Nephron (organoid): ENCODE data around the gene MAP3K13.
"Not testable (repeated sequence)": the region's sequence is repeated elsewhere in the genome, so short reads cannot be mapped to it uniquely, and the experiment has no call there.

ENCODE experiments used
- H3K27ac Mint-ChIP-seq, 3 experiments: 2 replicates each; pipeline ENCODE4 v1.8.0; 2020; ENCODE audit warnings: mixed read lengths in 3 of 3, mild to moderate bottlenecking in 2 of 3, moderate library complexity in 1 of 3
- H3K27me3 Mint-ChIP-seq: 2 replicates; pipeline ENCODE4 v1.8.0; 2021; ENCODE audit warnings: low read depth, mild to moderate bottlenecking, moderate library complexity, mixed read lengths
- H3K36me3 Mint-ChIP-seq: 2 replicates; pipeline ENCODE4 v1.8.0; 2020; ENCODE audit warnings: low read depth, mixed read lengths
- H3K4me1 Mint-ChIP-seq: 2 replicates; pipeline ENCODE4 v1.8.0; 2020; ENCODE audit warnings: mixed read lengths
- H3K4me3 Mint-ChIP-seq, 3 experiments: 2 replicates each; pipeline ENCODE4 v1.8.0; 2020; ENCODE audit warnings: mild to moderate bottlenecking in 3 of 3, mixed read lengths in 3 of 3, moderate library complexity in 2 of 3
- H3K9me3 Mint-ChIP-seq: 2 replicates; pipeline ENCODE4 v1.8.0; 2020; ENCODE audit warnings: mixed read lengths
- TF ChIP-seq, protein P1 (sequence below), 3 experiments: fragments of 200-600 bp; sonication (generic); IDR thresholded peaks; one replicate each; pipeline ENCODE4 v1.5.0; 2021; ENCODE audit warnings: antibody characterized with exemption in 3 of 3; ENCODE audit not compliant: unreplicated experiment in 3 of 3

MAP3K13 gene

DNA sequence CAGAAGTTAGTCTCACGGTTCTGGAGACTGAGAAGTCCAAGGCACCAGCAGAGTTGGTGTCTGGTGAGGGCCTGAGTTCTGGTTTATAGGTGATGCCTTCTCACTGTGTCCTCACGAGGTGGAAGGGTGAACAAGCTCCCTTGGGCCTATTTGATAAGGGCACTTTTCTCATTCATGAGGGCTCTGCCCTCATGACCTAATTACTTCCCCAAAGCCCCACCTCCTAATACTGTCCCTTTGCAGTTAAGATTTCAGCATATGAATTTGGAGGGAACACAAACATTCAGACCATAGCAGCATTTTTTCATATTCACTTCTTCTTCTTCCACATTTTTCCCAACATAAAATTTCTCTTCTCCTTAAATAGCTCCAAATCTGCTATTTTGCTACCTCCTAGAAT, 94.4 kb downstream of the MAP3K13 start:
- Mint-ChIP-seq H3K27ac (no peak overlapping the region), H3K4me1 (no peaks in the 10 kb centered on the region), H3K36me3 (peaks cover 29% of the 10 kb centered on the region), H3K27me3 (no peaks in the 10 kb centered on the region), H3K9me3 (no peaks in the 10 kb centered on the region), H3K4me3 (no peak overlapping the region)
- TF ChIP-seq, protein P1, sequence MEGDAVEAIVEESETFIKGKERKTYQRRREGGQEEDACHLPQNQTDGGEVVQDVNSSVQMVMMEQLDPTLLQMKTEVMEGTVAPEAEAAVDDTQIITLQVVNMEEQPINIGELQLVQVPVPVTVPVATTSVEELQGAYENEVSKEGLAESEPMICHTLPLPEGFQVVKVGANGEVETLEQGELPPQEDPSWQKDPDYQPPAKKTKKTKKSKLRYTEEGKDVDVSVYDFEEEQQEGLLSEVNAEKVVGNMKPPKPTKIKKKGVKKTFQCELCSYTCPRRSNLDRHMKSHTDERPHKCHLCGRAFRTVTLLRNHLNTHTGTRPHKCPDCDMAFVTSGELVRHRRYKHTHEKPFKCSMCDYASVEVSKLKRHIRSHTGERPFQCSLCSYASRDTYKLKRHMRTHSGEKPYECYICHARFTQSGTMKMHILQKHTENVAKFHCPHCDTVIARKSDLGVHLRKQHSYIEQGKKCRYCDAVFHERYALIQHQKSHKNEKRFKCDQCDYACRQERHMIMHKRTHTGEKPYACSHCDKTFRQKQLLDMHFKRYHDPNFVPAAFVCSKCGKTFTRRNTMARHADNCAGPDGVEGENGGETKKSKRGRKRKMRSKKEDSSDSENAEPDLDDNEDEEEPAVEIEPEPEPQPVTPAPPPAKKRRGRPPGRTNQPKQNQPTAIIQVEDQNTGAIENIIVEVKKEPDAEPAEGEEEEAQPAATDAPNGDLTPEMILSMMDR (IDR thresholded peaks at IDR 0.05; ENCODE audit: unreplicated experiment in 3 of 3) = no peak

DNA sequence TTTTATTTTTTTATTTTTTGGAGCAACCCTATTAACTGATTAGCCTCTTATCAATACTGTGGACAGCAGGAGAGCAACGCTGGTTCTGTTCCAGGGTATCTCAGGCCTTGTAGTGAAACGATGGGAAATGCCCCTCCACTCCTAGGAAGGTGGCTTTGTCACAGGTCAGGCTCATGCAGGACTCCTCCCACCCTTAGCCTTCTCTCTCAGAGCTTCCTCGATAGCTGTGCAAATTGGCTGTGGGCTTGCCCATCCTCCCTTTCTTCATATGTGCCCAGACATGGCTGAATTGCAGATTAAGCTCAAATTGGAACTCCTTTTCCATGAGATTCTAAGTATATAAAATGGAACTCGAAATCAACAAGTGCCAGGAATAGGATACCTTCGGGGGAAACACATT, 97.4 kb downstream of the MAP3K13 start:
- peaks cover 33% of the 10 kb centered on the region for H3K36me3 Mint-ChIP-seq
- no peak overlapping the region for H3K27ac Mint-ChIP-seq
- TF ChIP-seq, protein P1 (IDR thresholded peaks at IDR 0.05; ENCODE audit: unreplicated experiment in 3 of 3) = no peak
- H3K4me3 Mint-ChIP-seq = no peak overlapping the region
- no peaks in the 10 kb centered on the region for H3K4me1 Mint-ChIP-seq
- no peaks in the 10 kb centered on the region for H3K9me3 Mint-ChIP-seq
- H3K27me3 Mint-ChIP-seq = no peaks in the 10 kb centered on the region

DNA sequence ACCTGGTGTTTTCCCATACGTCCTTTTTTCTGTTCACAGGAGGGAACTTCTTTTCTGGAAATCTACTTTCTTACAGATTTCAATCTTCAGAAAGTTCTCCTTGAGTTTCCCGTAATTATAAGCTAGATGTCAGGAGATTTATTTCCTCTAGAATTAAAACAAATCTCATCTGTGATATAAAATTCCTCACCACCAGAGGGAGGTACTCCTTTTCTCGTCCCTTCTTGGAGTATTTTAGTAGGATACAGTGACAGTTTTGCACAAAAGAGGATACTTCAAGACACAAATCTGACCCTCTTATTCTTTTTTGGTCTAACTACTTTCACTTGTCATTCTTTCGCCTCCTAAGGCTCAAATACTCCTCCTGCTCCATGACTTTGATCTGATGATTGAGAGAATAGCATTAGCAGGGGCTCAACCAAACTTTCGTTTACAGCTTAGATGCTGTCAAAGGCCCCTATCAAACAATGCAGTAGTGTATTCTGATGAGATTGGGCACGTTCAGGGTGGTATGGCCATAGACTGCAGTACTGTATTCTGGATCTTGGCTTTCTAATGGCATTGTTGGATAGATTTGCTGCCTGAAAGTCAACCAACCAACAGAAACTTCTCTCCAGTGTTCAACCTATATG, 97.9 kb downstream of the MAP3K13 start:
- no peaks in the 10 kb centered on the region for H3K27me3 Mint-ChIP-seq
- no peaks in the 10 kb centered on the region for H3K4me1 Mint-ChIP-seq
- peaks cover 38% of the 10 kb centered on the region for H3K36me3 Mint-ChIP-seq
- H3K27ac Mint-ChIP-seq = no peak overlapping the region
- no peaks in the 10 kb centered on the region for H3K9me3 Mint-ChIP-seq
- no peak overlapping the region for H3K4me3 Mint-ChIP-seq
- TF ChIP-seq, protein P1 (IDR thresholded peaks at IDR 0.05; ENCODE audit: unreplicated experiment in 3 of 3) = peak in 2 of 3 experiments; percentile 14 to 31

DNA sequence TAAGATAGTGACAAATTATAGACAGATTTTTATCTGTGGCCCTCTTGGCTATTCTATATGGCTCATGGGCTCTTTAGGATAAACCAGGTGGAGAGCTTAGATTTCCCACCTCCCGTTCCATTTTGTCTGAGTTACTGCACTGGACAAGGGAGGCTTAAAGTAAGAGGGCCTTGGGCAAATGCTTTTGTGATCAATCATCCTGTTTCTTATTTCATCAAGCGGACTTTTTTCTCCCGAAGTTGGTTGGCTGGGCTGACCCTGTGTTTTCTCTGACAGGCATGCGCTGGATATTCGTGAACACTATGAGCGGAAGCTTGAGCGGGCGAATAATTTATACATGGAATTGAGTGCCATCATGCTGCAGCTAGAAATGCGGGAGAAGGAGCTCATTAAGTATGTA, 102.5 kb downstream of the MAP3K13 start:
- Mint-ChIP-seq H3K4me1 (no peaks in the 10 kb centered on the region), H3K4me3 (no peak overlapping the region), H3K27ac (no peak overlapping the region), H3K9me3 (no peaks in the 10 kb centered on the region), H3K36me3 (peaks cover 46% of the 10 kb centered on the region), H3K27me3 (no peaks in the 10 kb centered on the region)
- TF ChIP-seq, protein P1 (IDR thresholded peaks at IDR 0.05; ENCODE audit: unreplicated experiment in 3 of 3) = no peak

DNA sequence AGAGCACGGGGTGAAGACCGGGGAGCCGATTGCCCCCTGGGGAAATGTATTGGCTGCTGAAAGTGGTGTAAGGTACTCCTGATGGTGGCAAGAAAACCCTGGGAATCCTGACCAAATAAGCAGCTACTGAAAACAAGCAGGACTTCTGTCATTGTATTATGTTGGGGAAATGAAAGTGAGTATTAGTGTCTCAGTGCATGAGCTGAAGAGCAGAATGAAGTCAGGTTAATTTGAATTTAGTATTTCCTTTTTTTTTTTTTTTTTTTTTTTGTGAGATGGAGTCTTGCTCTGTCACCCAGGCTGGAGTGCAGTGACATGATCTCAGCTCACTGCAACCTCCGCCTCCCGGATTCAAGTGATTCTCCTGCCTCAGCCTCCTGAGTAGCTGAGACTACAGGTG, 103.2 kb downstream of the MAP3K13 start:
- not testable (repeated sequence) for H3K9me3 Mint-ChIP-seq, H3K27me3 Mint-ChIP-seq, H3K4me1 Mint-ChIP-seq, H3K4me3 Mint-ChIP-seq, H3K27ac Mint-ChIP-seq
- H3K36me3 Mint-ChIP-seq = peaks cover 47% of the 10 kb centered on the region

DNA sequence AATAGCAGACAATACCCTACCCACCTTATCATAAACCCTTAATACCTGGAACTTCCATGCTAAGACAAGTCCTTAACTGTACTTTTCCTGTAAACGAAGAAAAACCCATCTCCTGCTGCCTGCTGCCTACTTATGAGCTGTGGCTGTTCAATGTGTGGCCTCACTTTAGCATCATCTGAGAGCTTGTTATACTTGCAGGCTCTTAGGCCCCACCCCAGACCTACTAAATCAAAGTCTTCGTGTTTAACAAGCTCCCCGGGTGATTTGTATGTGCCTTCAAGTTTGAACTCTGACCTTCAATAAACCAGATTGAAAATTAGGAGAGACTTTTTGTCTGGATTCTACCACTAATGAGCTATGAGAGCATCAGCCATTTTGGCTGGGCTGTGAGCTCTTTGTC, 106.6 kb downstream of the MAP3K13 start:
- no peak overlapping the region for H3K4me3 Mint-ChIP-seq
- H3K4me1 Mint-ChIP-seq = no peaks in the 10 kb centered on the region
- no peaks in the 10 kb centered on the region for H3K9me3 Mint-ChIP-seq
- H3K36me3 Mint-ChIP-seq = peaks cover 52% of the 10 kb centered on the region
- TF ChIP-seq, protein P1 (IDR thresholded peaks at IDR 0.05; ENCODE audit: unreplicated experiment in 3 of 3) = no peak
- no peaks in the 10 kb centered on the region for H3K27me3 Mint-ChIP-seq
- no peak overlapping the region for H3K27ac Mint-ChIP-seq
